Kasumi-1 (cell line): ENCODE measurements around the gene ZNF547.

Experiments used
- DNase-seq, 2 experiments: peaks; one replicate each; lab custom pipeline; 2025; lab: John Stamatoyannopoulos, UW

The ZNF547 gene

GRCh38 chr19:57362997-57363687, at the start of gene ZNF547, which contains the start of gene TRAPPC2B:
ZNF547 (plus strand) TSS chr19:57363551; CDS start chr19:57368556, 5,005 bp downstream.
TRAPPC2B (plus strand) TSS chr19:57363551; CDS start chr19:57364834, 1,283 bp downstream.
- DNase-seq, result peak; percentile 98

GRCh38 chr19:57314146-57314545, 49.2 kb upstream of the ZNF547 start:
- no peak for DNase-seq

- no peak for DNase-seq
These were observed 45.8 kb upstream of the ZNF547 start for GRCh38 chr19:57317503-57317902.

- no peak for DNase-seq
These were observed 43.5 kb upstream of the ZNF547 start for GRCh38 chr19:57319869-57320179.

- peak; percentile 95 for DNase-seq
These were observed 42.9 kb upstream of the ZNF547 start, which contains the start of gene ZNF543 for GRCh38 chr19:57320180-57321084. ZNF543 (plus strand) TSS chr19:57320472; CDS start chr19:57320854, 382 bp downstream.

- peak; percentile 36 to 48 for DNase-seq
These were observed 42.2 kb upstream of the ZNF547 start for GRCh38 chr19:57321116-57321515.

GRCh38 chr19:57321751-57322150, 41.6 kb upstream of the ZNF547 start:
- no peak for DNase-seq

- no peak for DNase-seq
These were observed 38.4 kb upstream of the ZNF547 start for GRCh38 chr19:57324992-57325391.

GRCh38 chr19:57327993-57328392, 35.4 kb upstream of the ZNF547 start:
- no peak for DNase-seq

- no peak for DNase-seq
These were observed 29.2 kb upstream of the ZNF547 start for GRCh38 chr19:57334191-57334590.

GRCh38 chr19:57338877-57339276, 24.5 kb upstream of the ZNF547 start:
- DNase-seq, result no peak

- DNase-seq, result no peak
These were observed 20.8 kb upstream of the ZNF547 start for GRCh38 chr19:57342582-57342981.

- no peak for DNase-seq
These were observed 15.2 kb upstream of the ZNF547 start for GRCh38 chr19:57348136-57348535.

- peak; percentile 94 to 97 for DNase-seq
These were observed 12.2 kb upstream of the ZNF547 start, which contains the start of gene ZNF304 for GRCh38 chr19:57350877-57351805. ZNF304 (plus strand) TSS chr19:57351271; CDS start chr19:57351665, 394 bp downstream.

- no peak for DNase-seq
These were observed 11.5 kb upstream of the ZNF547 start for GRCh38 chr19:57351867-57352266.

GRCh38 chr19:57355916-57356315, 7.4 kb upstream of the ZNF547 start:
- no peak for DNase-seq

- DNase-seq, result no peak
These were observed 5.9 kb upstream of the ZNF547 start for GRCh38 chr19:57357406-57357805.

GRCh38 chr19:57359300-57359699, 4.1 kb upstream of the ZNF547 start:
- DNase-seq, result no peak

- no peak for DNase-seq
These were observed 932 bp upstream of the ZNF547 start for GRCh38 chr19:57362419-57362818.

- no peak for DNase-seq
These were observed 384 bp downstream of the ZNF547 start for GRCh38 chr19:57363688-57364181.

GRCh38 chr19:57366776-57367175, 3.4 kb downstream of the ZNF547 start:
- DNase-seq, result no peak

- DNase-seq, result no peak
These were observed 10.8 kb downstream of the ZNF547 start for GRCh38 chr19:57374179-57374578.
